Suprapubic skin (tissue), 4 donors: Measurements from ENCODE around the gene DDIT4. TPM values are rescaled to one million over a fixed set of nuclear protein-coding genes. Genes with fewer than 3 reads are reported as not detected.

Experiments
- DNase-seq, 2 donors: peaks; one replicate each; pipeline ENCODE4 v3.0.0-alpha.2; 2019; ENCODE audit warnings: low spot score in 2 of 2
- H3K27ac ChIP-seq: fragments of 200-600 bp; sonication (generic); one replicate; pipeline ENCODE4 v1.5.1; 2019
- H3K27me3 ChIP-seq: fragments of 200-600 bp; sonication (generic); one replicate; pipeline ENCODE4 v1.5.1; 2019
- H3K36me3 ChIP-seq: fragments of 200-600 bp; sonication (generic); one replicate; pipeline ENCODE4 v1.5.1; 2019
- H3K4me1 ChIP-seq: fragments of 200-600 bp; sonication (generic); one replicate; pipeline ENCODE4 v1.5.1; 2019
- H3K4me3 ChIP-seq: fragments of 200-600 bp; sonication (generic); one replicate; pipeline ENCODE4 v1.5.1; 2019; ENCODE audit warnings: mild to moderate bottlenecking
- H3K9me3 ChIP-seq: fragments of 200-600 bp; sonication (generic); one replicate; pipeline ENCODE4 v1.5.1; 2019
- CTCF ChIP-seq, 2 donors: fragments of 200-600 bp in 1 of 2; fragments of 450-650 bp in 1 of 2; sonication (generic) in 1 of 2; IDR thresholded peaks; one replicate each; pipeline ENCODE4 v1.5.1; 2016 to 2019; ENCODE audit warnings: antibody characterized with exemption in 2 of 2, mild to moderate bottlenecking in 1 of 2, moderate library complexity in 1 of 2
- EP300 ChIP-seq: sonication (generic); formaldehyde crosslinking; IDR thresholded peaks from one replicate; pipeline ENCODE4 v1.6.1; 2017; ENCODE audit warnings: antibody characterized with exemption
- POLR2A ChIP-seq, 2 donors: fragments of 450-650 bp; IDR thresholded peaks; one replicate each; pipeline ENCODE4 v1.6.1; 2017; ENCODE audit warnings: antibody characterized with exemption in 2 of 2, mild to moderate bottlenecking in 2 of 2, moderate library complexity in 2 of 2
- POLR2AphosphoS5 ChIP-seq, 3 donors: sonication (generic); formaldehyde crosslinking; IDR thresholded peaks; one replicate each; pipeline ENCODE4 v1.6.1; 2017; ENCODE audit warnings: antibody characterized with exemption in 3 of 3
- WGBS: methylation state at CpG from one replicate; pipeline ENCODE4 v1.1.5; 2018; 5-methylcytosine and 5-hydroxymethylcytosine counted together
- total RNA-seq, 4 donors: library from RNA; depleted of rRNA; stranded (reverse); fragments of >200 nt; gene quantifications; one replicate each; pipeline ENCODE4 v1.1.0, GENCODE V29; 2016

DDIT4 gene
- total RNA-seq, 4 donors from 2014 or later = 170 to 246 (median 225) TPM

DNA sequence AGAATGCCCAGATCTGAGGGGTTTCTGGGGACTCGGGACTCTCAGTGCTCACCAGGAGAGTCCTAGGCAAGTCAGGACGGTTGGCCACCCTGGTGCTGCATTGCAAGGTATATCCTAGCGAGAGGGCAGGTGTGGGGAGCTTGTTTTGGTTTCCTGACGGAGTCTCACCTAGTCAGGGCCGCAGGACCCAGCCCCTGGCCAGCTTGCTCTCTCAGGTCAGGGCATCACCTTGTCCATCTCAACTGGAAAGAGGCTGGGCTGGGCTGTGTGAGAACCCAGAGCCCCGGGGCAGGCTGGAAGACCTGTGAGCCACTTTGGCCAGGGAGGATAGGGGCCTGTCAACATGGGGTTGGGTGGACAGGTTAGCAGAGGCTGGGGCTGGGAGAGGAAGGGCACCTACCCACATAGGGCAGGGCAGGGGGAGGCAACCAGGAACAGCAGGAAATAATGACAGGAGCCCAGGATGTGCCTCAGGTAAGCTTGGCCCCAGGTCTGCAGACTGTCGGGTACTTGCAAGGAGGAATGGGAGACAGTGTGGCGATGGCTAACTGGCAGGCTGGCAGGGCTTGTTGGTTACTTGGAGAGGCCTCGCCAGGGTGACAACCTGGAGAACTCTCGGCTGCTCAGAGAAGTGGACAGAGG lies 49.5 kb downstream of the DDIT4 start:
- peaks cover 70% of the 10 kb centered on the region for H3K4me1 ChIP-seq
- TF ChIP-seq EP300 (no peak), POLR2AphosphoS5 (IDR thresholded peaks at IDR 0.05) (no peak), POLR2A (IDR thresholded peaks at IDR 0.05) (no peak)
- no peaks in the 10 kb centered on the region for H3K9me3 ChIP-seq
- 84% methylated on average over 9 of the region's 10 CpGs for WGBS
- no peaks in the 10 kb centered on the region for H3K27me3 ChIP-seq
- no peak for DNase-seq
- H3K4me3 ChIP-seq = no peak overlapping the region
- no peaks in the 10 kb centered on the region for H3K36me3 ChIP-seq
- H3K27ac ChIP-seq = no peak overlapping the region

- TF ChIP-seq POLR2AphosphoS5 (IDR thresholded peaks at IDR 0.05) = no peak
- TF ChIP-seq EP300 = no peak
- no peak for TF ChIP-seq CTCF (IDR thresholded peaks at IDR 0.05)
- TF ChIP-seq POLR2A (IDR thresholded peaks at IDR 0.05) = no peak
- Histone ChIP-seq H3K9me3 (no peaks in the 10 kb centered on the region), H3K4me1 (peaks cover 73% of the 10 kb centered on the region), H3K36me3 (no peaks in the 10 kb centered on the region), H3K27ac (no peak overlapping the region), H3K27me3 (no peaks in the 10 kb centered on the region), H3K4me3 (no peak overlapping the region)
- WGBS = 91% methylated on average over 4 of the region's 12 CpGs
- no peak for DNase-seq
These were observed 50.1 kb downstream of the DDIT4 start for GRCh38 chr10:72323771-72324191.

Other genes starting within 250 kb of the DDIT4 start
- 1 to 10 TPM; 1.5 to 3.7 (median 1.8) TPM for gene SPOCK2, start 185.4 kb upstream of the DDIT4 start, total RNA-seq
- 10 to 100 TPM; 57.0 to 83.2 (median 69.3) TPM for gene ANAPC16, start 57.9 kb upstream of the DDIT4 start, total RNA-seq
- 10 to 100 TPM; 20.2 to 31.7 (median 21.2) TPM for gene ASCC1, start 57.6 kb upstream of the DDIT4 start, total RNA-seq
- 10 to 100 TPM; 44.0 to 61.8 (median 46.7) TPM for gene DNAJB12, start 81.0 kb downstream of the DDIT4 start, total RNA-seq